ENCODE measurements around the gene MDP1.

GRCh38 chr14:24228902-24229301, 13.0 kb upstream of the MDP1 start:
- TF ChIP-seq, protein P1, sequence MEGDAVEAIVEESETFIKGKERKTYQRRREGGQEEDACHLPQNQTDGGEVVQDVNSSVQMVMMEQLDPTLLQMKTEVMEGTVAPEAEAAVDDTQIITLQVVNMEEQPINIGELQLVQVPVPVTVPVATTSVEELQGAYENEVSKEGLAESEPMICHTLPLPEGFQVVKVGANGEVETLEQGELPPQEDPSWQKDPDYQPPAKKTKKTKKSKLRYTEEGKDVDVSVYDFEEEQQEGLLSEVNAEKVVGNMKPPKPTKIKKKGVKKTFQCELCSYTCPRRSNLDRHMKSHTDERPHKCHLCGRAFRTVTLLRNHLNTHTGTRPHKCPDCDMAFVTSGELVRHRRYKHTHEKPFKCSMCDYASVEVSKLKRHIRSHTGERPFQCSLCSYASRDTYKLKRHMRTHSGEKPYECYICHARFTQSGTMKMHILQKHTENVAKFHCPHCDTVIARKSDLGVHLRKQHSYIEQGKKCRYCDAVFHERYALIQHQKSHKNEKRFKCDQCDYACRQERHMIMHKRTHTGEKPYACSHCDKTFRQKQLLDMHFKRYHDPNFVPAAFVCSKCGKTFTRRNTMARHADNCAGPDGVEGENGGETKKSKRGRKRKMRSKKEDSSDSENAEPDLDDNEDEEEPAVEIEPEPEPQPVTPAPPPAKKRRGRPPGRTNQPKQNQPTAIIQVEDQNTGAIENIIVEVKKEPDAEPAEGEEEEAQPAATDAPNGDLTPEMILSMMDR (IDR thresholded peaks at IDR 0.05; ENCODE audit: low read length) = no peak
- TF ChIP-seq EZH2 (optimal IDR thresholded peaks at IDR 0.05; ENCODE audit: low read depth, low read length) = no peak
- TF ChIP-seq EZH2phosphoT487 (IDR thresholded peaks at IDR 0.05; ENCODE audit: low read length) = no peak

All from MM.1S (cell line).